Measurements from ENCODE around the gene PRR11.

DNA sequence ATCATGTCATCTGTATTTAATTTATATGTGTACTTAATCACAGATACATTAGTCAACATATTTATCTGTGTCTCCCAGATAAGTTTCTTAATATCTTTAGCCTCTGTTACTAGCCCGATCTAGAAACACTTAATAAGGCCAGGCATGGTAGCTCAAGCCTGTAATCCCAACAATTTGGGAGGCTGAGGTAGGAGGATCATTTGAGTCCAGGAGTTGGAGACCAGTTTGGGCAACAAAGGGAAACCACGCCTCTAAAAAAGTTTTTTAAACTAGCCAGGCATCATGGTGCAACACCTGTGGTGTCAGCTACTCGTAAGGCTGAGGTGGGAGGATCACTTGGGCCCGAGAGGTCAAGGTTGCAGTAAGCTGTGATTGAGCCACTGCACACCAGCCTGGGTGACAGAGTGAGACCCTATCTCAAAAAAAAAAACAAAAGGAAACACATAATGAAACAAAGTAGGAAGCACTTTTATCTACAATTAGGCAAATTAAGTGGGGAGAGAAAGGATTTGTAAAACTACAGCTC, 9.9 kb upstream of the PRR11 start:
- TF ChIP-seq, protein P1, sequence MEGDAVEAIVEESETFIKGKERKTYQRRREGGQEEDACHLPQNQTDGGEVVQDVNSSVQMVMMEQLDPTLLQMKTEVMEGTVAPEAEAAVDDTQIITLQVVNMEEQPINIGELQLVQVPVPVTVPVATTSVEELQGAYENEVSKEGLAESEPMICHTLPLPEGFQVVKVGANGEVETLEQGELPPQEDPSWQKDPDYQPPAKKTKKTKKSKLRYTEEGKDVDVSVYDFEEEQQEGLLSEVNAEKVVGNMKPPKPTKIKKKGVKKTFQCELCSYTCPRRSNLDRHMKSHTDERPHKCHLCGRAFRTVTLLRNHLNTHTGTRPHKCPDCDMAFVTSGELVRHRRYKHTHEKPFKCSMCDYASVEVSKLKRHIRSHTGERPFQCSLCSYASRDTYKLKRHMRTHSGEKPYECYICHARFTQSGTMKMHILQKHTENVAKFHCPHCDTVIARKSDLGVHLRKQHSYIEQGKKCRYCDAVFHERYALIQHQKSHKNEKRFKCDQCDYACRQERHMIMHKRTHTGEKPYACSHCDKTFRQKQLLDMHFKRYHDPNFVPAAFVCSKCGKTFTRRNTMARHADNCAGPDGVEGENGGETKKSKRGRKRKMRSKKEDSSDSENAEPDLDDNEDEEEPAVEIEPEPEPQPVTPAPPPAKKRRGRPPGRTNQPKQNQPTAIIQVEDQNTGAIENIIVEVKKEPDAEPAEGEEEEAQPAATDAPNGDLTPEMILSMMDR (IDR thresholded peaks at IDR 0.05; ENCODE audit: insufficient read depth, low read depth, low read length): no peak
- no peak for TF ChIP-seq EZH2 (IDR thresholded peaks at IDR 0.05; ENCODE audit: insufficient read depth, low read length)

Data from astrocyte (in vitro differentiated cells and primary cell).